H4 (cell line): ENCODE measurements around the gene ZMAT3. TPM values are rescaled to one million over a fixed set of nuclear protein-coding genes. Genes with fewer than 3 reads are reported as not detected.

Experiments
- DNase-seq: peaks from one replicate; pipeline ENCODE4 v3.0.0-alpha.2; 2015; ENCODE audit warnings: low spot score
- total RNA-seq: library from RNA; depleted of rRNA; stranded (reverse); fragments of >200 nt; shearing (Covaris generic); gene quantifications from 2 replicates; pipeline ENCODE4 v1.2.3, GENCODE V29; 2014; rRNA removed

The ZMAT3 gene, protein sequence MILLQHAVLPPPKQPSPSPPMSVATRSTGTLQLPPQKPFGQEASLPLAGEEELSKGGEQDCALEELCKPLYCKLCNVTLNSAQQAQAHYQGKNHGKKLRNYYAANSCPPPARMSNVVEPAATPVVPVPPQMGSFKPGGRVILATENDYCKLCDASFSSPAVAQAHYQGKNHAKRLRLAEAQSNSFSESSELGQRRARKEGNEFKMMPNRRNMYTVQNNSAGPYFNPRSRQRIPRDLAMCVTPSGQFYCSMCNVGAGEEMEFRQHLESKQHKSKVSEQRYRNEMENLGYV
- 4.2 and 5.7 TPM in 2 replicates for total RNA-seq

- DNase-seq: peak; percentile 80
Observed at GRCh38 chr3:179071323-179072099, at the start of gene ZMAT3. Gene ZMAT3 (minus strand): TSS chr3:179071809. CDS start chr3:179067752, 4,057 bp downstream.

DNA sequence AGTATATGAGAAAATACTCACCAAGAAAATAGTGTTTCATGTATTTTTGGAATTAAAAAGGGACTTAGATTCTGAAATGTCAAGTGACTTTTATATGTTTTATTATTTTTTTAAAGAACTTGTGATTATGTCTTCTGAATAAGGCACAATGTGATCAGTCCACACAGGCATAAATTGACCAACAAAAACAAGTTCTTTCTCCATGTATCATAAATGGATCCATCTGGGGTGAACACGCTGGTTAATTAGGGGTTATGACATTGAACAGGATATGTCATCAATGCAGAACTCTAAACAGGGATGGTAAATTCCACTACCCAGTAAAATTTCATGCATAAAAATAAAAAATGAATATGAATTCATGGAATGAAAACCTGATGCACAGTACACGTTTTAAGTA lies 45.2 kb upstream of the ZMAT3 start:
- no peak for DNase-seq

GRCh38 chr3:179115444-179115843 lies 43.8 kb upstream of the ZMAT3 start:
- DNase-seq: peak; percentile 41

DNA sequence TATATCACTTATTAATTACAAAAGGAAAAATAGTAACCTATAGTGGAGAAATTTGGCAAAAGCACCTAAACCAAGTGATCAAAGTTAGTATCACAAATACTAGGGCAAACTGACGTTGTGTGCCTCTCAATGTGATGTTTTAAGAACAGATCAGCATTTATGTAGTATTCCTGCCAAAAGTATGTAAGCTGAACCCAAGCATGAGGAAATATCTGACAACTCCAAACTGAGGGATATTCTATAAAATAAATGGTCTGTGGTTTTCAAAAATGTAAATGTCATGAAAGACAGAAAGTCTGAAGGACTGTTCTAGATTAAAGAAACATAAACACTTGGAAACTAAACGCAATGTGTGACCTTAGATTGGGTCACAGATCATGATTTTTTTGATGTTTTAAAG lies 42.3 kb upstream of the ZMAT3 start:
- DNase-seq: no peak

DNA sequence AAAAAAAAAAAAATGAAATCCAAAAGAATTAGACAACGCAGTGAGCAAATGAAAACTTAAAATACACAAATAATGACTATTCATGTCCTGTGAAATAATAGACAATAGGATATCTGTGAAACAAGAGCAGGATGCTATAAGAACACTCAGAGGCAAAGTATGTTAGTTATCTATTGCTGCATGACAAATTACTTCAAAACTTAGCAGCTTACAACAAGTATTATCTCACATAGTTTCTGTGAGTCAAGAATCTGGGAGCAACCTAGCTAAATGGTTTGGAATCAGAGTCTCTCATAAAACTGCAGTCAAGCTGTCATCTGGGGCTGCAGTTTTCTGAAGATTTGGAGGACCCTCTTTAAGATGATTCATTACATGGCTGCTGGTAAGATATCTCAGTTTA lies 36.5 kb upstream of the ZMAT3 start:
- DNase-seq: no peak

DNA sequence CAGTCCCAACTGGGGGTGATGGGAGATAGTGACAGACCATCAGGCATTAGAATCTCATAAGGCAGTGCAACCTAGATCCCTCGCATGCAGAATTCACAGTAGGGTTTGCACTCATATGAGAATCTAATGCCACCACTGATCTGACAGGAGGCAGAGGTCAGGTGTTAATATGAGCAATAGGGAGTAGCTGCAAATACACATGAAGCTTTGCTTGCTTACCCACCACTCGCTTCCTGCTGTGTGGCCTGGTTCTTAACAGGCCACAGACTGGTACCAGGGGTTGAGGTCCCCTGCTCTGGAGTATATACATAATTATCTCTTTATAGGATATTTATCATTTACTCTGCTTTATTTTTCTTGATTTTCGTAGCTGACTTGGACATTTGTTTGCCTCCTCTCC lies 36.0 kb upstream of the ZMAT3 start:
- DNase-seq: no peak

GRCh38 chr3:179105881-179106280 lies 34.3 kb upstream of the ZMAT3 start:
- DNase-seq: no peak

- DNase-seq: no peak
Observed at GRCh38 chr3:179100652-179101051, 29.0 kb upstream of the ZMAT3 start.

DNA sequence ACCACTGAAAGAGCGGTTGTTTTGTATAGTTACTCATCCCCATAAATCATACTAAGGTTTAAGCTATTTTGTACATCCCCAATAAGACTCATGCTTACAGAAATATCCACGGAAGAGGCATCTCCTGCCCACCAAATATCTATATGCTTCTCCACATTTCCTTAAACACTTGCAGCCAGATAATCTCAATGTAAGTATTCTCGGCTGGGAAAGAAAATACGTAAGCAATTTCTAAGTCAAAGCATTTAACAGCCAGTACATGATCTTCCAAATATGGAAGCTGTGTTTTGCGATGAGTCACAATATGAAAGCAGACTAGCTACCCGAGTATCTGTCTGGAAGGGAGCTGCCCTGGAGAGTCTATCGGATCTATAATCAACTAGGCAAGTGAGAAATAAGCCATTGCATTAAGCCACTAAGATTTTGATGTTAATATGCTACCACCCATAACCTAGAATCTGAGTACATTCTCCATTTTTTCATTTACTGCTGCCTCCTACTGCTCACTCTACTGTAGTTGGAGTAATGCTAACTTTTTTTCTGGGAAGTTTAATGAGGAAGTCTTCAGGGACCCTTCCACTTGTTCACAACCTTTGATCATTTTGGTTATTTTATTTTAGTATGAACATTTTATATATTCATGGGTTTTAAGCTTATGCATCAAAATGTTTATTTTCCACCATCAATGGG lies 26.9 kb upstream of the ZMAT3 start:
- peak; percentile 61 for DNase-seq

- DNase-seq: peak; percentile 34
Observed at GRCh38 chr3:179093807-179094206, 22.2 kb upstream of the ZMAT3 start.

DNA sequence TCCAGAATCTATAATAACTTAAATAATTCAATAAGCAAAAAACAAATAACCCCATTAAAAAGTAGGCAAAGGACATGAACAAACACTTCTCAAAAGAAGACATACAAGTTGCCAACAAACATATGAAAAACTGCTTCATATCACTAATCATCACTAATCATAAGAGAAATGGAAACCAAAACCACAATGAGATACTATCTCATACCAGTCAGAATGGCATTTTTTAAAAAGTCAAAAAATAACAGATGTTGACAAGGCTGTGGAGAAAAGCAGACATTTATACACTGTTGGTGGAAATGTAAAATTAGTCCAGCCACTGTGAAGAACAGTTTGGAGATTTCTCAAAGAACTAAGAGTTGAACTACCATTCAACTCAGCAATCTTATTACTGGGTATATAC lies 19.5 kb upstream of the ZMAT3 start:
- DNase-seq: no peak

DNA sequence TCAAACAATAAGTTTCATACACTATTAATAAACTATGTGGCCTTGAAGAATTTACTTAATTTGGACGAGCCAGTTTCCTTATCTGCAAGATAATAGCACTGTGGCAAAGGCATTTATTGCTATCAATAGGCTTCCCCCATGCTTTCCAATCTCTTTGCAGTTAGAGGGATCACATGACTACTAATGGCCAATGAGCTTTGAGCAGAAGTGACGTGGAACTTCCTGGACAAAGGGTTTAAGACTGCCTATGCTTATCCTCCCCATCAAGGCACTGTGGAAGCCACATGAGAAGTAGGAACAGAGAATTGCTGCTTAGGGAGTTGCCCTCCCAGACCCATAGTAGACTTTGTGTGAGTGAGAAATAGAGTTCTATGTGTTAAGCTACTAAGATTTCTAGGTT lies 16.7 kb upstream of the ZMAT3 start:
- DNase-seq: no peak

- DNase-seq: no peak
Observed at GRCh38 chr3:179083977-179084376, 12.4 kb upstream of the ZMAT3 start.

GRCh38 chr3:179082416-179082815 lies 10.8 kb upstream of the ZMAT3 start:
- DNase-seq: no peak

- DNase-seq: no peak
Observed at GRCh38 chr3:179081885-179082284, 10.3 kb upstream of the ZMAT3 start.

- no peak for DNase-seq
Observed at GRCh38 chr3:179079537-179079936, 7.9 kb upstream of the ZMAT3 start.

DNA sequence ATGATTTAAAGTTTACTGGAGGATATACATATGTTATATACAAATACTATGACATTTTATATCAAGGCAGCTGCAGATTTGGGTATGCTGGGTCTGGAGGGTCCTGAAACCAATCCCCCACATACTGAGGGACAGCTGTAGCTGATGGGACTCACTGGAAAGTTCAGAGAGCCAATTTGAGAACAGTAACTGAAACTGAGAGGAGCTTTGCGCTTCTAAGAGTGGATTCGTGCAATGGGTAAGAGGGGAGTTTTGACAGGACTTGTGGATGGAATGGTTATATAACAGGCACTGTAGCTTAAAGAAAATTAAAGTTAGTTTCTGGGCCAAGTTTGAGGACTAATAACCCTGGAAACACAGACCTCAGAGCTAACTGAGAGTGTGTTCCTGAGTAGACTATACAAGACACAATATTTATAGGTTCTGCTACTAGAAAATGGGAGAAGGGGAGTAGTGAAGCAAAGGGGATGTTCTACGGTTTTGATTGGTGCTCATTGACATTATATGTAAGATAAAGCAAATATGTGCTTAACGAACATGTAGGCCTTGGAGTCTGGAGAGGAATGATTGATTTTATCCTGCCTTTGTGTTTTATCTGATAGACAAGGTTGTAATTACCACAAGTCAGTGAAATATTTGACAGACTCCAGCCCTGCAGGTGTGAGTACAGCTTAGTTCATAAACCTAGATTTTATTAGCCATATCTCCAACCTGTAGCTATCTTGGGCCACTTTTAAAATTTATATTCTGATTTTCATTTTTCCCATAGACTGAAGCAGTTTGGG lies 4.8 kb upstream of the ZMAT3 start:
- DNase-seq: no peak

DNA sequence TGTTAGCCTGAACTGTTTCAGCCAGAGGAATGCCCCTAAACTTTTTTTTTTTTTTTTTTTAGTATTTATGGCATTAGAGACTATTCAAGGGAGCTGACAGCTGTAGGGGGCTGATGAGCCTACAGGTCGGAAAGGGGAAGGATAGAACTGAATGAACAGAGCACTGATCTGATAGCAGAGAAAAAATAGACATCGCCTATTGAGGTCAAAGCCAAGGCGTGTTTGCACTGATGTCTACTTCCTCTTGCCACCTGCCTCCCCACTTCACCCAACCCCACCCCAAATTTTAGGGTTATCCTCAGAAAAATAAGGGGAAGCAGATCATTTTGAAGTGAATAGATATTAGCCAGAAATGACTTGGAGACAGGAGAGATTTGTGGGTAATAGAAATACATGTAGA lies 3.0 kb upstream of the ZMAT3 start:
- no peak for DNase-seq

GRCh38 chr3:179073816-179074215 lies 2.2 kb upstream of the ZMAT3 start:
- no peak for DNase-seq

- peak; percentile 16 for DNase-seq
Observed at GRCh38 chr3:179072100-179072438, 460 bp upstream of the ZMAT3 start.

GRCh38 chr3:179071027-179071322 lies 634 bp downstream of the ZMAT3 start:
- no peak for DNase-seq

DNA sequence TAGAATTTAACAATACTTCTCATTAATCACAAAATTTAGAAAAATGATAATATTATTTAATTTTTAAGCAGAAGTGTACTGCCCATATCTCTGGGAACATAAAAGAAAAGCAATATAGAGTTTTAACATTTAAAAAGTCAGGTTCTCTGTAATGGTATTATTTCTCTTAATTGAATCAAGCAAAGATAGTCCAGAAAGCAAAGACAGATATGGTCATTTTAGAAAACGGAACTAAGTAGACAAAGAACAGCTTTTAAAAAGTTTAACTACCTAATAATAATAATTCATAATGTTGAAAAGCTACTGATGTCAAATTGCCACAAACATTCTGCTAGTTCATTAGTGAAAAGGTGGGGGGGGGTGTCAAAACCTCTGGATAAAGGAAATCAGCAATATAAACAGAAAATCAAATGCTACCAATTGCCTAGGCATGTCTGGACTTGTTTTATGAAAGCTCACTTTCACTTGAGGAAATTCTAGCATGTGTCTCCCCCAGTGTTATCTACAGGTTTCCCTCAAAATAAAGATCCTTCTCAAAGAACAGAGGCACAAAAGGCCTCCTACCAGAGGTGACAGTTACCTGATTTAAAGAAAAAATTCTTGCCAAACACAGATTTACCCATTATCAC lies 1.7 kb downstream of the ZMAT3 start:
- DNase-seq: no peak
